Coronary artery (tissue), 2 donors: ENCODE results near the gene FER.
"Not testable (repeated sequence)": the region's sequence is repeated elsewhere in the genome, so short reads cannot be mapped to it uniquely, and the experiment has no call there.

ENCODE experiments used
- DNase-seq: peaks from one replicate; pipeline ENCODE4 v3.0.0-alpha.2; 2017; ENCODE audit warnings: low spot score
- H3K27ac ChIP-seq, 2 donors: fragments of 200-600 bp; sonication (generic); one replicate each; pipeline ENCODE4 v1.5.1; 2016 to 2019
- H3K4me3 ChIP-seq: fragments of 200-600 bp; sonication (generic); 2 replicates; pipeline ENCODE4 v1.5.1; 2016; ENCODE audit warnings: mild to moderate bottlenecking, moderate library complexity
- TF ChIP-seq, protein P1 (sequence below): fragments of 200-600 bp; sonication (generic); IDR thresholded peaks from one replicate; pipeline ENCODE4 v1.5.1; 2019; ENCODE audit warnings: antibody characterized with exemption

FER gene

DNA sequence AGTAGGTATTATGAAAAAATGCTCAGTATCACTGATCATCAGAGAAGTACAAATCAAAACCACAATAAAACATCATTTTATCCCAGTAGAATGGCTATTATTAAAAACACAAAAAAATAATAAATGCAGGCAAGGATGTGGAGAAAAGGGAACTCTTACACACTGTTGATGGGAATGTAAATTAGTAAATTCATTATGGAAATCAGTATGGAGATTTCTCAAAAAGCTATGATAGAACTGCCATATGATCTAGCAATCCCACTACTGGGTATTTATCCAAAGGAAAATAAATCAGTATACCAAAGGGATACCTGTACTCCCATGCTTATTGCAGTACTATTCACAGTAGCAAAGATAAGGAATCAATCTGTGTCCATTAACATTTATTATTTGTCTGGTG lies 209.6 kb downstream of the FER start:
- Histone ChIP-seq H3K4me3 (no peak overlapping the region), H3K27ac (no peak overlapping the region)
- no peak for DNase-seq
- TF ChIP-seq, protein P1, sequence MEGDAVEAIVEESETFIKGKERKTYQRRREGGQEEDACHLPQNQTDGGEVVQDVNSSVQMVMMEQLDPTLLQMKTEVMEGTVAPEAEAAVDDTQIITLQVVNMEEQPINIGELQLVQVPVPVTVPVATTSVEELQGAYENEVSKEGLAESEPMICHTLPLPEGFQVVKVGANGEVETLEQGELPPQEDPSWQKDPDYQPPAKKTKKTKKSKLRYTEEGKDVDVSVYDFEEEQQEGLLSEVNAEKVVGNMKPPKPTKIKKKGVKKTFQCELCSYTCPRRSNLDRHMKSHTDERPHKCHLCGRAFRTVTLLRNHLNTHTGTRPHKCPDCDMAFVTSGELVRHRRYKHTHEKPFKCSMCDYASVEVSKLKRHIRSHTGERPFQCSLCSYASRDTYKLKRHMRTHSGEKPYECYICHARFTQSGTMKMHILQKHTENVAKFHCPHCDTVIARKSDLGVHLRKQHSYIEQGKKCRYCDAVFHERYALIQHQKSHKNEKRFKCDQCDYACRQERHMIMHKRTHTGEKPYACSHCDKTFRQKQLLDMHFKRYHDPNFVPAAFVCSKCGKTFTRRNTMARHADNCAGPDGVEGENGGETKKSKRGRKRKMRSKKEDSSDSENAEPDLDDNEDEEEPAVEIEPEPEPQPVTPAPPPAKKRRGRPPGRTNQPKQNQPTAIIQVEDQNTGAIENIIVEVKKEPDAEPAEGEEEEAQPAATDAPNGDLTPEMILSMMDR, result no peak

DNA sequence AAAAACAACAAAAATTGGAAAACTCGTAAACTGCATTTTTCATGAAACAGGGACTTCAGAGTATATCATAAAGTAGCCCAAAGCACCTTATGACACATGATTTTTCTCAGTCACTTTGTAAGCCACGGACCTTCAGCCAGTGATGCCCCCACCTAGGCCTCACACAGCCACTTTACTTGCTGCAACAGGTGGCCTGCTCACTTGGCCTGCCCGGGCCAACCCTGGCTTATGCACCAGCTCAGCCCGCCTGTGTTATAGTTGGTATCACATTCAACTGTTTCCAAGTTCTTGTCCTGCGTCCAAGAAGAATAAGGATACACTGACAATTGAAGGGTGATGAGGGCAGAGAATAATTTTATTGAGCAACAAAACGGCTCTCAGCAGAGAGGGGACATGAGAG lies 219.2 kb downstream of the FER start:
- no peak for DNase-seq
- no peak overlapping the region for H3K4me3 ChIP-seq
- H3K27ac ChIP-seq, result no peak overlapping the region
- TF ChIP-seq, protein P1, result no peak

DNA sequence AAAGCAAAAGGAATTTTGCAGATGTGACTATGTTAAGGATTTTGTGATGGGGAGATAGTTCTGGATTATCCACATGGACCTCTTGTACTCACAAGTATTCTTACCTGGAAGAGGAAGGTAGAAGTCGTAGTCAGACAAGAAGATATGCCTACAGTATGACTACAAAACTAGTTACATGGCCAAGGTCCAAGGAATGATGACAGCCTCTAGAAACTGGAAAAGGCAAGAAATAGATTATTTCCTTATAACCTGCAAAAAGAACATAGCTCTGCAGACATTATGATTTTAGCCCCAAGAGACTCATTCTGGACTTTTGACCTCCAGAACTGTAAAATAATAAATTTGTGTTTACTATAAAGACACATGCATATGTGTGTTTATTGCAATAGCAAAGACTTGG lies 226.9 kb downstream of the FER start:
- no peak for DNase-seq
- TF ChIP-seq, protein P1, result no peak
- Histone ChIP-seq H3K4me3 (no peak overlapping the region), H3K27ac (no peak overlapping the region)

DNA sequence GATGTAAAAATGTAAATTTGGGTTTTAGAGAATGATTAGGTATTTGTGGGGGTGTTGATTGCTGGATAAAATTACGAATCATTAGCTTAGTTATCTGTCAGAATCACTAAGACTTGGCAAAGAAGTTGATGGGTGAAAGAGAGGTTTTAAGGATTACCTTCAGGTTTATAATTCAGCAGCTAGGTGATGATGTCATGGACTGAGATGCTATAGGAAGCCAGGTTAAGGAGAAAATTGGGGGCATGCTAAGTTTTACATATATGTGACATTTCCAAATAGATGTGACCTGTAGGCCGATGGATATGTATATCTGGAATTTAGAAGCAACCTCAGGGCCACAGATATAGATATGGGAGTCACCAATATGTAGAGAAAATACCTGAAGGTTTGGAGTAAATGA lies 228.0 kb downstream of the FER start:
- TF ChIP-seq, protein P1, result no peak
- no peak for DNase-seq
- Histone ChIP-seq H3K27ac (no peak overlapping the region), H3K4me3 (no peak overlapping the region)

DNA sequence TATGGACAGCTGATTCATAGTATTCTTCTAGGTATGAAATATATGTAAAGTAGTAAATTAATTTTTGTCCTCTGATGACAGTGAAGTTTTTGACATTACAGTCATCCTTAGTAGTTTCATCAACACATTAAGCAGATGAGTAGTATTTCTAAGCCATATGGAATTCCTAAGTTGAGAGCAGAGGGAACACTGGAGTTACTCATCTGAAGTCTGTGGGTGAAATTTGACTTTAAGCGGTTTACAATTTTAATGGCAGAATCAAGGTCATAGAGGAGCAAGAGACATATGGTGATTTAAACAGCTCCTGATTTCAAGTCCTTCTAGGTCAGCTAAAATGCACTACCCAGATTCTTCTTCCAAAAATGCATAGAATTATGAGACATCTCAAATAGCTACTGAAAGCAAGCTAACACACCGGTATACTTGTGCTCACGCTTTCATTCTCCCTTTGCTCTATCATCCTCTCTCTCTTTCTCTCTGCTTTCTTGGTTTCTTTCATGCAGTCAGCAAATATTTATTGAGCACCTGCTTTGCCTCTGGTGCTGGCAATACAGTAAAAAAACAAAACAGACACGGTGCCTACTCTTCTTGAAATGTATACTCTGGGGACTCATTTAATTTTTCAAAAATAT lies 235.9 kb downstream of the FER start:
- no peak for DNase-seq
- TF ChIP-seq, protein P1, result no peak
- Histone ChIP-seq H3K27ac (no peak overlapping the region), H3K4me3 (no peak overlapping the region)

DNA sequence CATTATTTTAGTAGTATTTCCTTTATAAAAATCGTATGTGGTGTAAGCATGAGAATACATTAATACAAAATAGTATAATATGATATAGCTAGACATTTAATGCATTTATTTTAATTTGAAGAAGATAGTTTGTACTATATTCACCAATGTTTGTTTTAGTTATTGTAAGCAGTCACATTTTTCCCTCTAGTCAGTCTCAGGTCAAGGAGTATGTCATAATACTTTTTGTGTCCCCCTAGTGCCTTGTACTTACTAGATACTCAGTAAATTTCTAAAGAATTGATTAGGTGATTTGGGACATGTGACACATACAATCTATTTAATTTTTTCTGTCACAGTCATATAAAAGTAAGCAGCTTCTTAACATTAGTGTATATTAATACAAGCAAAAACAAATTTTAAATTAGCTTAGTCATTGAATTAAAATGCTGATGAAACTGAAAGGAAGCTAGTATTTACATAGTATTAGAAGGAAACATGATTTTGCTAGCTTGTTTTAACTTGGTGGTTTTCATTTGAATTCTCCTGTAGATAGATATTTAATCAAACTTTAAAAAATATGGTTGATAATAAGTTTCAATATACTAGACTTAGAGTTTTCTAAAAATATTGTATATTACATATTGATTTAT lies 242.2 kb downstream of the FER start:
- DNase-seq, result no peak
- H3K4me3 ChIP-seq, result no peak overlapping the region
- H3K27ac ChIP-seq, result no peak overlapping the region
- TF ChIP-seq, protein P1, result no peak

DNA sequence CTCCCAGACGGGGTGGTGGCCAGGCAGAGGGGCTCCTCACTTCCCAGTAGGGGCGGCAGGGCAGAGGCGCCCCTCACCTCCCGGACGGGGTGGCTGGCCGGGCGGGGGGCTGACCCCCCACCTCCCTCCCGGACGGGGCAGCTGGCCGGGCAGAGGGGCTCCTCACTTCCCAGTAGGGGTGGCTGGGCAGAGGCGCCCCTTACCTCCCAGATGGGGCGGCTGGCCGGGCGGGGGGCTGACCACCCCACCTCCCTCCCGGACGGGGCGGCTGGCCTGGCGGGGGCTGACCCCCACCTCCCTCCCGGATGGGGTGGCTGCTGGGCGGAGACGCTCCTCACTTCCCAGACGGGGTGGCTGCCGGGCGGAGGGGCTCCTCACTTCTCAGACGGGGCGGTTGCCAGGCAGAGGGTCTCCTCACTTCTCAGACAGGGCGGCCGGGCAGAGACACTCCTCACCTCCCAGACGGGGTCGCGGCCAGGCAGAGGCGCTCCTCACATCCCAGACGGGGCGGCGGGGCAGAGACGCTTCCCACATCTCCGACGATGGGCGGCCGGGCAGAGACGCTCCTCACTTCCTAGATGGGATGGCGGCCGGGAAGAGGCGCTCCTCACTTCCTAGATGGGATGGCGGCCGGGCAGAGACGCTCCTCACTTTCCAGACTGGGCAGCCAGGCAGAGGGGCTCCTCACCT lies 244.8 kb downstream of the FER start:
- not testable (repeated sequence) for H3K27ac ChIP-seq, DNase-seq, H3K4me3 ChIP-seq

DNA sequence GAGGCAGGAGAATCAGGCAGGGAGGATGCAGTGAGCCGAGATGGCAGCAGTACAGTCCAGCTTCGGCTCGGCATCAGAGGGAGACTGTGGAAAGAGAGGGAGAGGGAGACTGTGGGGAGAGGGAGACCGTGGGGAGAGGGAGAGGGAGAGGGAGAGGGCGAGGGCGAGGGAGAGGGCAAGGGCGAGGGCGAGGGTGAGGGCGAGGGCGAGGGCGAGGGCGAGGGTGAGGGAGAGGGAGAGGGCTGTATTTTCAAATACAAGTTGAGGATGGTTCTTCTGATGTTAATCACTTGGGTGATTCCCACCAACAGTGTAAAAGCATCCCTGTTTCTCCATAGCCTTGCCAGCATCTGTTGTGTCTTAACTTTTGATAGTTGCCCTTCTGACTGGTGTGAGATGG lies 245.7 kb downstream of the FER start:
- H3K27ac ChIP-seq, DNase-seq, H3K4me3 ChIP-seq: not testable (repeated sequence)
